Activated CD4-positive, alpha-beta T cell treated with anti-CD3 and anti-CD28 coated beads for 48 hours (primary cell): ENCODE measurements around the gene GRIK5.

Experiments used
- DNase-seq: peaks from one replicate; pipeline ENCODE4 v3.0.0-alpha.2; 2020

GRIK5 gene

GRCh38 chr19:42093926-42094325 is 23.9 kb upstream of the GRIK5 start:
- no peak for DNase-seq

- DNase-seq: no peak
Observed at GRCh38 chr19:42093505-42093904, 23.5 kb upstream of the GRIK5 start.

- peak; percentile 61 for DNase-seq
Observed at GRCh38 chr19:42092350-42092749, 22.3 kb upstream of the GRIK5 start.

- DNase-seq: no peak
Observed at GRCh38 chr19:42091742-42092141, 21.7 kb upstream of the GRIK5 start.

- DNase-seq: no peak
Observed at GRCh38 chr19:42091300-42091699, 21.3 kb upstream of the GRIK5 start.

- no peak for DNase-seq
Observed at GRCh38 chr19:42090672-42091071, 20.7 kb upstream of the GRIK5 start.

GRCh38 chr19:42089772-42090171 is 19.8 kb upstream of the GRIK5 start:
- no peak for DNase-seq

- DNase-seq: no peak
Observed at GRCh38 chr19:42089191-42089750, 19.3 kb upstream of the GRIK5 start.

- DNase-seq: no peak
Observed at GRCh38 chr19:42088471-42089190, 18.6 kb upstream of the GRIK5 start.

GRCh38 chr19:42086770-42087550 is 17.0 kb upstream of the GRIK5 start:
- DNase-seq: no peak

- no peak for DNase-seq
Observed at GRCh38 chr19:42086188-42086736, 16.3 kb upstream of the GRIK5 start.

GRCh38 chr19:42083537-42083936 is 13.5 kb upstream of the GRIK5 start:
- DNase-seq: no peak

- no peak for DNase-seq
Observed at GRCh38 chr19:42081584-42082203, 11.7 kb upstream of the GRIK5 start.

- DNase-seq: no peak
Observed at GRCh38 chr19:42080764-42081375, 10.9 kb upstream of the GRIK5 start.

GRCh38 chr19:42079886-42080763 is 10.1 kb upstream of the GRIK5 start:
- DNase-seq: no peak

GRCh38 chr19:42079276-42079669 is 9.3 kb upstream of the GRIK5 start:
- DNase-seq: no peak

GRCh38 chr19:42078538-42079275 is 8.7 kb upstream of the GRIK5 start:
- DNase-seq: no peak

GRCh38 chr19:42078058-42078457 is 8.1 kb upstream of the GRIK5 start:
- DNase-seq: no peak

GRCh38 chr19:42076380-42076944 is 6.5 kb upstream of the GRIK5 start:
- DNase-seq: peak; percentile 52

- DNase-seq: peak; percentile 99
Observed at GRCh38 chr19:42075616-42076379, 5.8 kb upstream of the GRIK5 start, which contains the start of gene ZNF574. Gene ZNF574, plus strand, starts transcription at chr19:42076166. Its CDS starts 2,441 bp downstream, at chr19:42078607.
